Stimulated activated naive B cell treated with anti-CD40 and anti-IgM and Interleukin-4, amounts not matched to agents 10 μg/mL and 1 μg/mL and 100 μg/mL, for 72 hours (primary cell): ENCODE results near the gene MYO6.

Source experiments
- ATAC-seq, 2 donors: fragments of 150-1000 bp; cut with Tn5 transposase; replicated peaks; 2 replicates each; pipeline ENCODE4 v1.10.0; 2021; ENCODE audit warnings: moderate library complexity in 1 of 2
- DNase-seq: peaks from one replicate; pipeline ENCODE4 v3.0.0; 2021
- H3K27ac Mint-ChIP-seq: one replicate; pipeline ENCODE4 v1.8.0; 2022; ENCODE audit warnings: mild to moderate bottlenecking, mixed read lengths
- H3K27me3 Mint-ChIP-seq, 2 donors: one replicate each; pipeline ENCODE4 v1.8.0; 2022; ENCODE audit warnings: mixed read lengths in 2 of 2
- H3K36me3 Mint-ChIP-seq, 2 donors: one replicate each; pipeline ENCODE4 v1.8.0; 2022; ENCODE audit warnings: mixed read lengths in 2 of 2, mild to moderate bottlenecking in 1 of 2
- H3K4me1 Mint-ChIP-seq, 2 donors: one replicate each; pipeline ENCODE4 v1.8.0; 2022; ENCODE audit warnings: mixed read lengths in 2 of 2, mild to moderate bottlenecking in 1 of 2
- H3K4me3 Mint-ChIP-seq, 2 donors: one replicate each; pipeline ENCODE4 v1.8.0; 2022; ENCODE audit warnings: mild to moderate bottlenecking in 2 of 2, mixed read lengths in 2 of 2, moderate library complexity in 1 of 2
- H3K9me3 Mint-ChIP-seq, 2 donors: one replicate each; pipeline ENCODE4 v1.8.0; 2022; ENCODE audit warnings: mixed read lengths in 2 of 2, mild to moderate bottlenecking in 1 of 2

The MYO6 gene

DNA sequence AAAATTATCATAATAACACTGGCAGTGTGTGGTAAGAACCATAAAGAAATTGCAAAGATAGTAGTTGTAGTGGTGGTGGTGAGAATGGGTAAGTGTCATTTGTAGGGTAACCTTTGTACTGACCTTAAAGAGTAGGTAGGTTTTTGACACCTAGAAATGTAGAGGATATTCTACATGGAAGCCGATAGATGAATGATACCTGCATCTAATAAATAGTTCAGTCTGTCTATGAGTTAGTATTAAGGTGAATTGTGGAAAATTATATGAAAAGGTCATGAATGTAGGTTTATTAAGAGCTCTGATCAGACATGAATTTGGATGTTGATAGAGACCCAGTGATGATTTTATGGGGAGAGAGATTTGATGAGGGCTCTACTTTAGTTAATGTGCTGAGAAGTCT is 78.1 kb downstream of the MYO6 start:
- Mint-ChIP-seq H3K4me1 (no peaks in the 10 kb centered on the region), H3K27me3 (peaks cover 0 to 3% of the 10 kb centered on the region in 2 donors), H3K36me3 (no peaks in the 10 kb centered on the region), H3K27ac (no peak overlapping the region), H3K9me3 (no peaks in the 10 kb centered on the region), H3K4me3 (no peak overlapping the region)
- DNase-seq = no peak
- no peak for ATAC-seq

DNA sequence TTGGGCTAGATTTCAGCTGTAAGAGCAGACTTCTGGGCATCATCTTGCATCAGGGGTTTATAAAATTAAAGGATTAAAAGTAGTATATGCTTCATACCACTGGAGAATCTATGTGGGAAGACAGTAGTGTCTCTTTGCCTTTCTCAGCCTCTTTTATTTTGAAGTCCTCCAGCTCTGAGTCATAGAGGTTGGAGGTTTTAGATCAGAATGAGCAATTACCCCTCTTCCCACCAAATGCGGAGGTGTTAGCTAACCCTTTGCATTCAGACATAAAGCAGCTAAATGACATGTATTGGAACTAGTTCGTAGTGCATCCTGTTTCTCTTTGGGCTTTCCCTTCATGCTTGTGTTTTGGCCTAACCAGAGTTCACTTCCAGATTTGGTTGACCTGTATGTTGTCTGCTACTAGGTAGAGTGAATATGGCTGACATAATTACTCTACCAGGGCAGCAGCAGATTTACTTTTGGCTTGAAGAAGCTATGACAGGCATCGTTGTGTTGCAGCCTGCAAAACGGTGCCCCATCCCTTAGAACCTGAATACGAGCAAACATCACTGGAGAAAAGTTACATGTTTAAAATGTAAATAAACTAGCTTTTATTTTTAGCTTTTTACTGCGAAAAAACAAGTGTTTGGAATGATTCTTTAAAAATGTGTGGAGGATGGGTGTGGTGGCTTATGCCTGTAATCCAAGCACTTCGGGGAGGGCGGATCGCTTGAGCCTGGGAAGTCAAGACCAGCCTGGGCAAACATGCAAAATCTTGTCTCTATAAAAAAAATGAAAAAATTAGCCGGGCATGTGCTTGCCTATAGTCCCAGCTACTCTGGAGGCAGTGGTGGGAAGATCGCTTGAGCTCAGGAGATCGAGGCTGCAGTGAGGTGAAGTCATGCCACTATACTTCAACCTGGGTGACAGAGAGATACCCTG is 82.2 kb downstream of the MYO6 start:
- Mint-ChIP-seq H3K27ac (no peak overlapping the region), H3K36me3 (no peaks in the 10 kb centered on the region), H3K9me3 (no peaks in the 10 kb centered on the region), H3K27me3 (peaks cover 0 to 6% of the 10 kb centered on the region in 2 donors), H3K4me3 (no peak overlapping the region), H3K4me1 (no peaks in the 10 kb centered on the region)
- DNase-seq (no peak), ATAC-seq (peak in 1 of 2 donors; percentile 29)

DNA sequence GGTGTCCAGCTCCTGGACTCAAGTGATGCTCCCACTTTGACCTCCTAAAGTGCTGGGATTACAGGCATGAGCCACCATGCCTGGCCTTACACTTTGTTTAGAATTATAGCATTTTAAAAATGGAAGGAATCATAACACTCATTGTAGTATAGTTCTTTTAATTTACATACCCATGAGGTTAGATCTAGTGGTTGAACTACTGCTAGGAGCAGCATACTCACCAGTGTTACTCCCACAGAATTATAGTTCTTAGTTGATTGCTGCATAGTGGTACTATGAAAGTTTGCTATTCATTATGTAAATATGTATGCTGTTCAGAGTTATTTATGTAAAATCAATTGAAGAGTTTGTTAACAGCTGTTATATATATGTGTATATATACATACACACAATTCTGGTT is 85.4 kb downstream of the MYO6 start:
- DNase-seq = no peak
- no peak for ATAC-seq
- Mint-ChIP-seq H3K4me1 (no peaks in the 10 kb centered on the region), H3K27me3 (peaks cover 4 to 6% of the 10 kb centered on the region in 2 donors), H3K27ac (no peak overlapping the region), H3K9me3 (no peaks in the 10 kb centered on the region), H3K36me3 (no peaks in the 10 kb centered on the region), H3K4me3 (no peak overlapping the region)

DNA sequence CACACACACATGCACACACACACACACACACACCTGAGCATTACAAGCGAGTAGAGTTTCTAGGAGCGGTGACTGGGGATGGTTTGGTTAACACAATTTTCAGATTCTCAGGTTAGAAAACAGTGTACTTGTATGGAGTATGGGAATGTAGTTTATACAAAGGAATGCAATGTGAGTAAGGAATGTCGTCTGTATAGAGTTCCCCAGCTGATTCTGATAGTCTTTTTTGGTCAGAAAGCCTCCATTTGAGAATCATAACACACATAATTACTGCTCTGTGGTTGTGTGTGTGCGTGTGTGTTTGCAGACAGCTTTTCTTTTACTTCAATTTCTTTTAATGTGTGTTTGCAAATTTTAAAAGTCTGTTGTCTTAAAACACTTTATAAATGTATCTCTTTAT is 93.2 kb downstream of the MYO6 start:
- Mint-ChIP-seq H3K27ac (no peak overlapping the region), H3K9me3 (no peaks in the 10 kb centered on the region), H3K27me3 (peaks cover 4 to 7% of the 10 kb centered on the region in 2 donors), H3K4me3 (no peak overlapping the region), H3K4me1 (no peaks in the 10 kb centered on the region), H3K36me3 (no peaks in the 10 kb centered on the region)
- DNase-seq (no peak), ATAC-seq (no peak)

DNA sequence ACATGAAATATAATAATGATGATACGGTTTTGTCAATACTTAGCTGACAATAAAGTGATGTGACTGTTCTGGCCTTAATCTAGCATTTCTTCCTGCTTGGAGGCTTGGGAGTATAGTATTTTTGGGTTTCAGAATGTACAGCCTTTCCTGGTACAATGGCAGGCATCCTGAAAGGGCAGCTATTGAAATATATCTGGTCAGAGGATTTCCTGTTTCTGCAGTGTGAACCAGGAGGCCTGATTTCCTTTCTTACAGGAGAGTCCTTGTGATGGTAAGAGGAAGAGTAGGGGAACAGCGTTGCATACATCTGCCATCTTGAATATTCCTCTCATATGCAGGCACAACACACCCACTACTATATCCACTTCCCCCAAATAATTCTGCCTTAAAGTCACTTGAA is 93.7 kb downstream of the MYO6 start:
- H3K27ac Mint-ChIP-seq = no peak overlapping the region
- DNase-seq = no peak

DNA sequence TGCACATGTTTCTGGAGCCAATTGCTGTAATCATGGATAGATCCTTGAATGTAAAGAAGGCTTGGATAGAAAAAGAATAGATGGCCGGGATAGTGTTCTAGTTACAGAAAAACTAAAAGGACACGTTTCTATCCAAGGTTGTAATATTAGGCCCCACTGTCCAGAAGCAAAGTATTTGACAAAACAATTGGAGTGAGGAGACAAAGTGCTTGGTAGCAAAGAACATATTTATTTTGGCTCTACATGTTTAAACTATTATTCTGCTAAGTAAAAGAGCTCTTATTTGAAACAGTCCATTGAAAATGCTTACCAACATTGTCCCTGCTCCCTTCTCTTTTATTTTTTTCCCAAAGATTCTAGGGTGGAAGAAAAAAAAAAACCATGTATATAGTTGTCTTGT is 94.4 kb downstream of the MYO6 start:
- no peak overlapping the region for H3K4me3 Mint-ChIP-seq
- no peak overlapping the region for H3K27ac Mint-ChIP-seq
- no peaks in the 10 kb centered on the region for H3K4me1 Mint-ChIP-seq
- no peaks in the 10 kb centered on the region for H3K9me3 Mint-ChIP-seq
- DNase-seq = no peak
- no peaks in the 10 kb centered on the region for H3K36me3 Mint-ChIP-seq
- H3K27me3 Mint-ChIP-seq = peaks cover 0 to 7% of the 10 kb centered on the region in 2 donors
- ATAC-seq = no peak

More for the DNA sequence above, 93.7 kb downstream of the MYO6 start:
- Mint-ChIP-seq H3K36me3 (no peaks in the 10 kb centered on the region), H3K4me1 (no peaks in the 10 kb centered on the region), H3K4me3 (no peak overlapping the region), H3K27me3 (peaks cover 4 to 7% of the 10 kb centered on the region in 2 donors), H3K9me3 (no peaks in the 10 kb centered on the region)
- ATAC-seq = no peak

GRCh38 chr6:75848274-75848673 is 99.2 kb downstream of the MYO6 start:
- Mint-ChIP-seq H3K36me3 (no peaks in the 10 kb centered on the region), H3K4me1 (no peaks in the 10 kb centered on the region), H3K4me3 (no peak overlapping the region), H3K27ac (no peak overlapping the region), H3K9me3 (no peaks in the 10 kb centered on the region), H3K27me3 (peaks cover 0 to 14% of the 10 kb centered on the region in 2 donors)
- DNase-seq (no peak), ATAC-seq (no peak)

DNA sequence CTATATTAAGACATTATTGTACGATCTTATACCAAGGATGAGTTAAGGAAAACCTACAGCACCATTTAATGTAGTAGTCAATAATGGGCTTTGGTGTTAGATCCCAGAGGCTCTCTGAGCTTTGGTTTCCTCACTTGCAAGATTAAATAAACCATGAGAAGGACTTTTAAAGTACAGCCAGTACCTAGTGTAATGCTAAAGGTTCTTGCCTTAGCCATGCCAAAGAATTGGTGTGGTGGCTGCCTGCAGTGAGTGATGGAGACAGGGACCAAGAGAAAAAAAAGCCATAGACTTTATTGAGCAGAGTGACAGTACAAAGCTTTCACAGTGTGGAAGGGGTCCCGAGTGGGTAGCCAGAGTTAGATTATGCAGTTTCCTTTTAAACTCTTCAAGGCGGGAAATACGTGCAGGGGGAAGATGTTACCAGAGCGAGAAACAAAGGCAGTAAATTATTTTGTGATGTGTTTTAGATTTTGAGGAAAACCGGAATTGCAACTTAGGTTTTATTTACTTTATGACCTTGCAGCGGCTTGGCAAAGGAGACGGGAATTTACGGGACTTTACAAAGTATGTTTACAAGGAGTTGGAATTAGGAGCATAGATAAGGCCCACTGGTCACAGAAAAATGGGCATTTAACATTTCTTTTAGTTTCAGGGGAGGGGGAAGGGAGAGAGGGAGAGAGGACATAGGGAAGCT is 100.4 kb downstream of the MYO6 start:
- no peak for DNase-seq
- Mint-ChIP-seq H3K9me3 (no peaks in the 10 kb centered on the region), H3K4me3 (no peak overlapping the region), H3K36me3 (no peaks in the 10 kb centered on the region), H3K4me1 (no peaks in the 10 kb centered on the region), H3K27me3 (peaks cover 0 to 14% of the 10 kb centered on the region in 2 donors), H3K27ac (no peak overlapping the region)
- no peak for ATAC-seq

DNA sequence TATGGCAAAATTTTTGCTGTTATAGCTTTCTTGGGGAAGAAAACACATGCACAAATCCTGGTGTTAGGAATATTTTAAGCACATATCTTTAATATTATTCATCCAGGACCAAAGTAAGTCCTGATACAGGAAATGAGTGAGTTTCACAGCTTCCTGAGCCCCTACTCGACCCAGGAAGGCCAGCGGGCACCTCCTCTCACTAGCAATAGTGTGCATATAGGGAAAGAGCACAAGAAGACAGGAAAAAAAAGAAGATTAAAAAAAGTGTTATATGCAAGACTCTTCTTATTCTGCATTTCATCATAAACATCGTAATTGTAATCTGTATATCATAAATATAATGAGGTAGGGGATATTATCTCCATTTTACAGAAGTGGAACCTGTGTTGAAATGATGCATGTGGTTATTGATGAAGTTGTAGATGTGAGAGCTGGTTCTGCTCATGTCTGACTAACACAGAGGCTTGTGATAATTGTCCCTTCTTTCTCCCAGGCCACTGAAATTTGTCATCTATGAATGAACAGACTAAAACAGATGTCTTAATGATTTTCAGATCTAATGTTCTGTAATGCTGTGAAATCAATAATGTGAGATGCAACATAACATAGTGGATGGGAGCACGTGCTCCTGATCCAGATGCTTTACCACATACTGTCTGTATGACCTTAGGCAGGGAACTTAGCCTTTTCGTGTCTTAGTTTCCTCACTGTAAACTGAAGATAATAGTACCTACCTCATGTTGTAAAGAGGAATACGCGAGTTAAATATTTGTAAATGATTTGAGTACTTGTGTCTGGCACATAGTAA is 101.2 kb downstream of the MYO6 start:
- ATAC-seq = no peak
- DNase-seq = no peak
- no peak overlapping the region for H3K27ac Mint-ChIP-seq
- no peaks in the 10 kb centered on the region for H3K9me3 Mint-ChIP-seq
- peaks cover 0 to 12% of the 10 kb centered on the region in 2 donors for H3K27me3 Mint-ChIP-seq
- H3K36me3 Mint-ChIP-seq = no peaks in the 10 kb centered on the region
- H3K4me1 Mint-ChIP-seq = no peaks in the 10 kb centered on the region
- no peak overlapping the region for H3K4me3 Mint-ChIP-seq

DNA sequence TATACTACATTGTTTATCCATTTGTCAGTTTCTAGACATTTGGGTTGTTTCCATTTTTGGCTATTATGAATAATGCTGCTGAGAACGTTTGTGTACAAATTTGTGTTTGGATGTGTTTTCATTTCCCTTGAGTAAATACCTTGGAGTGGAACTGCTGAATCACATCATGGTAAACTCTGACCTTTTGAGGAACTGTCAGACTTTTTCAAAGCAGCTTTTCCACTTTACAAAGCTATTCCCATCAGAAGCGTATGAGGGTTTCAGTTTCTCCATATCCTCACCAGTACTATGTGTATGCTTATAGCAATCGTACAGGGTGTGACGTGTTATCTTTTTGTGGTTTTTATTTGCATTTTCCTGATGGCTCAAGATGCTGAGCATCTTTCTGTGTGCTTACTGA is 103.7 kb downstream of the MYO6 start:
- no peaks in the 10 kb centered on the region for H3K9me3 Mint-ChIP-seq
- DNase-seq (no peak), ATAC-seq (no peak)
- H3K4me1 Mint-ChIP-seq = no peaks in the 10 kb centered on the region
- peaks cover 0 to 7% of the 10 kb centered on the region in 2 donors for H3K27me3 Mint-ChIP-seq
- H3K27ac Mint-ChIP-seq = no peak overlapping the region
- no peaks in the 10 kb centered on the region for H3K36me3 Mint-ChIP-seq
- H3K4me3 Mint-ChIP-seq = no peak overlapping the region

- Mint-ChIP-seq H3K4me3 (no peak overlapping the region), H3K27ac (no peak overlapping the region)
- ATAC-seq = no peak
Measured at GRCh38 chr6:75853806-75854205, 104.8 kb downstream of the MYO6 start.

DNA sequence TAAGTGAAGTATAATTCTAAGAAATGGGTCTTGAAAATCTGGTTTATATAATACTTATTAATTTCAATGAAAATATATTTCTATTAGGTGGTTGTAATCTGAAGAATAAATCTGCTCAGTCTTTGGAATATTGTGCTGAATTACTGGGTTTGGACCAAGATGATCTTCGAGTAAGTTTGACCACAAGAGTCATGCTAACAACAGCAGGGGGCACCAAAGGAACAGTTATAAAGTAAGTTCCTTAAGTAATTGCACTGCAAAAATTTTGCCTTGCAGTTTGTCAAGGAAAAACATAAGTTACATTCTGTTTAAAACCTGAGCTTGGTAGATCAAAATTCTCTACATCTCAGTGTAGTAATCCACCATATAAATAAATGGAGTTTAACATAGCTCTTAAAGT is 106.0 kb downstream of the MYO6 start:
- Mint-ChIP-seq H3K9me3 (no peaks in the 10 kb centered on the region), H3K27ac (no peak overlapping the region), H3K36me3 (no peaks in the 10 kb centered on the region), H3K27me3 (peaks cover 4 to 5% of the 10 kb centered on the region in 2 donors), H3K4me1 (no peaks in the 10 kb centered on the region), H3K4me3 (no peak overlapping the region)
- ATAC-seq (no peak), DNase-seq (no peak)

More at GRCh38 chr6:75853806-75854205, 104.8 kb downstream of the MYO6 start:
- Mint-ChIP-seq H3K9me3 (no peaks in the 10 kb centered on the region), H3K36me3 (no peaks in the 10 kb centered on the region), H3K4me1 (no peaks in the 10 kb centered on the region), H3K27me3 (peaks cover 0 to 7% of the 10 kb centered on the region in 2 donors)
- DNase-seq = no peak

- H3K36me3 Mint-ChIP-seq = no peaks in the 10 kb centered on the region
- no peak overlapping the region for H3K27ac Mint-ChIP-seq
Measured at GRCh38 chr6:75856902-75857301, 107.9 kb downstream of the MYO6 start.

DNA sequence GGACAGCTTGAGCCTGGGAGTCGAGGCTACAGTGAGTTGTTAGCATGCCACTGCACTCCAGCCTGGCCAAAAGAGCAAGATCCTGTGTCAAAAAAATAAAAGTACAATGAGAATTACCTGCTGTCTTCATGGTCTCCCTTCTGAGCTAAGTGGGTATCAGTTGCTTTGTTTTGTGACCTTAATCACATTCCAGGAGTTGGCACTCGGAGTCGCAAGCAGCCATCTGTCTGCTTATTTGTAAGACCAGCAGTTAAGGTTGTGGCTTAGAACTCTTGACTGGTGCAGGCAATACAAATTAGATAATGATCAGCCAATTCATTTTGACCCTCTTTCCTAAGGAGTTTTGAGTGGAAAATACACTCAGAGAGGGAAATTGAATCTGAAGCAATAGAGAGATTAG is 114.0 kb downstream of the MYO6 start:
- H3K4me3 Mint-ChIP-seq = no peak overlapping the region

More at GRCh38 chr6:75856902-75857301, 107.9 kb downstream of the MYO6 start:
- no peak for ATAC-seq
- H3K4me3 Mint-ChIP-seq = no peak overlapping the region
- H3K27me3 Mint-ChIP-seq = peaks cover 7 to 12% of the 10 kb centered on the region in 2 donors
- no peak for DNase-seq
- no peaks in the 10 kb centered on the region for H3K9me3 Mint-ChIP-seq
- no peaks in the 10 kb centered on the region for H3K4me1 Mint-ChIP-seq

More for the DNA sequence above, 114.0 kb downstream of the MYO6 start:
- Mint-ChIP-seq H3K9me3 (no peaks in the 10 kb centered on the region), H3K27me3 (peaks cover 14 to 19% of the 10 kb centered on the region in 2 donors), H3K27ac (no peak overlapping the region), H3K36me3 (no peaks in the 10 kb centered on the region), H3K4me1 (no peaks in the 10 kb centered on the region)
- no peak for DNase-seq
- ATAC-seq = no peak
